Keratinocyte (primary cell): Measurements from ENCODE around the gene GGACT. TPM values are rescaled to one million over a fixed set of nuclear protein-coding genes. Genes with fewer than 3 reads are reported as not detected.

Source experiments
- DNase-seq: peaks from one replicate; pipeline ENCODE4 v3.0.0-alpha.2; 2011; ENCODE audit warnings: low read depth, missing footprints, low spot score
- FAIRE-seq: peaks from 2 replicates; lab custom pipeline; 2011; peaks lifted over from hg19 to GRCh38; lab: Jason Lieb, UNC
- H2AFZ ChIP-seq: 2 replicates; pipeline ENCODE4 v1.6.0; 2012; ENCODE audit warnings: low read length, control low read depth, inconsistent platforms; ENCODE audit not compliant: control insufficient read depth
- H3K27ac ChIP-seq: 2 replicates; pipeline ENCODE4 v1.5.1; 2011; ENCODE audit warnings: low read length; ENCODE audit not compliant: control insufficient read depth, insufficient read depth
- H3K27me3 ChIP-seq: 3 replicates; pipeline ENCODE4 v1.6.0; 2011; ENCODE audit warnings: low read length; ENCODE audit not compliant: control insufficient read depth, insufficient read depth; ENCODE audit errors: extremely low read depth
- H3K36me3 ChIP-seq, 2 experiments: 2 replicates in 1 of 2; 3 replicates in 1 of 2; pipeline ENCODE4 v1.5.1; 2011; ENCODE audit warnings: low read length in 2 of 2, mild to moderate bottlenecking in 1 of 2; ENCODE audit not compliant: control insufficient read depth in 2 of 2, insufficient read depth in 2 of 2; ENCODE audit errors: extremely low read depth in 1 of 2
- H3K4me1 ChIP-seq: 3 replicates; pipeline ENCODE4 v1.5.1; 2011; ENCODE audit warnings: low read length; ENCODE audit not compliant: control insufficient read depth, insufficient read depth; ENCODE audit errors: extremely low read depth
- H3K4me2 ChIP-seq: 3 replicates; pipeline ENCODE4 v1.6.0; 2011; ENCODE audit warnings: low read depth, low read length; ENCODE audit not compliant: control insufficient read depth, insufficient read depth; ENCODE audit errors: extremely low read depth
- H3K4me3 ChIP-seq, 3 experiments: fragments of 200-600 bp in 1 of 3; sonication (generic) in 1 of 3; 2 replicates in 2 of 3; 3 replicates in 1 of 3; pipeline ENCODE4 v1.5.1; 2011 to 2016; ENCODE audit warnings: low read length in 3 of 3, mild to moderate bottlenecking in 3 of 3, control low read depth in 2 of 3, inconsistent platforms in 1 of 3, low read depth in 1 of 3, mixed read lengths in 1 of 3, mixed run types in 1 of 3, moderate library complexity in 1 of 3; ENCODE audit not compliant: control insufficient read depth in 2 of 3, insufficient read depth in 2 of 3; ENCODE audit errors: extremely low read depth in 1 of 3
- H3K79me2 ChIP-seq: 2 replicates; pipeline ENCODE4 v1.6.0; 2012; ENCODE audit warnings: low read length; ENCODE audit not compliant: control insufficient read depth, insufficient read depth
- H3K9ac ChIP-seq: 3 replicates; pipeline ENCODE4 v1.6.0; 2011; ENCODE audit warnings: low read length; ENCODE audit not compliant: control insufficient read depth, insufficient read depth; ENCODE audit errors: extremely low read depth
- H3K9me1 ChIP-seq: 3 replicates; pipeline ENCODE4 v1.6.0; 2011; ENCODE audit warnings: low read length; ENCODE audit not compliant: control insufficient read depth, insufficient read depth; ENCODE audit errors: extremely low read depth
- H3K9me3 ChIP-seq: 2 replicates; pipeline ENCODE4 v1.5.1; 2012; ENCODE audit warnings: low read depth, low read length; ENCODE audit not compliant: control insufficient read depth
- H4K20me1 ChIP-seq: 3 replicates; pipeline ENCODE4 v1.6.0; 2011; ENCODE audit warnings: low read length; ENCODE audit not compliant: control insufficient read depth, insufficient read depth; ENCODE audit errors: extremely low read depth
- CTCF ChIP-seq, 3 experiments: IDR thresholded peaks in 1 of 3; conservative IDR thresholded peaks in 1 of 3; optimal IDR thresholded peaks in 1 of 3; 2 replicates in 2 of 3; 3 replicates in 1 of 3; pipeline versions ENCODE3 to v1.5.1; 2011; ENCODE audit warnings: low read length in 3 of 3, mild to moderate bottlenecking in 3 of 3, moderate library complexity in 2 of 3, control low read depth in 1 of 3, inconsistent platforms in 1 of 3; ENCODE audit not compliant: insufficient read depth in 2 of 3; ENCODE audit errors: extremely low read depth in 1 of 3
- EZH2 ChIP-seq: IDR thresholded peaks from one replicate; pipeline ENCODE4 v1.6.1; 2012; ENCODE audit warnings: inconsistent platforms, mild to moderate bottlenecking, low read length, moderate library complexity
- dilution Hi-C: fragments of 300-500 bp; cut with MboI; formaldehyde crosslinking; loops from one replicate; pipeline ENCODE4 v1.7.0; 2020; ENCODE audit warnings: low sequenced_read_pairs; ENCODE audit not compliant: extremely low pct_ligation_motif_present
- polyA plus RNA-seq, 5 experiments: library from polyadenylated mRNA; depleted of rRNA in 3 of 5; stranded (reverse) in 3 of 5; stranded (forward) in 1 of 5; unstranded in 1 of 5; fragments of >200 nt; gene quantifications; 1 replicate in 1 of 5; 2 replicates in 3 of 5; 3 replicates in 1 of 5; pipeline versions ENCODE4 v1.2.1 to v1.2.3, GENCODE V29; 2011 to 2012; ENCODE audit warnings: missing spikeins in 2 of 5, low read depth in 1 of 5, low replicate concordance in 1 of 5

Gene GGACT
- polyA plus RNA-seq, 1 donor (not counting 4 experiments of a cell fraction or from before 2014, with no cell fraction given): 8.2 TPM

- peaks cover 7% of the 10 kb centered on the region for H3K4me1 ChIP-seq
- dilution Hi-C loops: no loop called here
- TF ChIP-seq EZH2 (no peak), CTCF (optimal IDR thresholded peaks at IDR 0.05 in 1 of 3, IDR thresholded peaks at IDR 0.05 in 1 of 3, conservative IDR thresholded peaks at IDR 0.05 in 1 of 3; ENCODE audit: extremely low read depth in 1 of 3, insufficient read depth in 2 of 3, low read length in 3 of 3) (no peak)
- no peaks in the 10 kb centered on the region for H3K36me3 ChIP-seq
- no peaks in the 10 kb centered on the region for H3K79me2 ChIP-seq
- H3K27ac ChIP-seq: no peak overlapping the region
- no peak overlapping the region for H3K4me3 ChIP-seq
- FAIRE-seq (no peak), DNase-seq (no peak)
- H2AFZ ChIP-seq: no peak overlapping the region
- no peak overlapping the region for H3K9ac ChIP-seq
- H3K4me2 ChIP-seq: no peak overlapping the region
- H4K20me1 ChIP-seq: no peaks in the 10 kb centered on the region
- H3K9me1 ChIP-seq: no peaks in the 10 kb centered on the region
- H3K27me3 ChIP-seq: no peaks in the 10 kb centered on the region
- no peaks in the 10 kb centered on the region for H3K9me3 ChIP-seq
These were observed 35.8 kb downstream of the GGACT start for GRCh38 chr13:100552755-100553154.

GRCh38 chr13:100549316-100549715, 39.3 kb downstream of the GGACT start:
- Histone ChIP-seq H3K9me1 (no peaks in the 10 kb centered on the region), H3K4me3 (no peak overlapping the region), H3K9ac (no peak overlapping the region), H2AFZ (no peak overlapping the region), H3K4me1 (peaks cover 18% of the 10 kb centered on the region), H3K9me3 (no peaks in the 10 kb centered on the region), H4K20me1 (no peaks in the 10 kb centered on the region), H3K27me3 (no peaks in the 10 kb centered on the region), H3K79me2 (no peaks in the 10 kb centered on the region), H3K36me3 (no peaks in the 10 kb centered on the region), H3K4me2 (no peak overlapping the region), H3K27ac (no peak overlapping the region)
- DNase-seq (no peak), FAIRE-seq (no peak)
- dilution Hi-C loops: no loop called here
- TF ChIP-seq EZH2 (no peak), CTCF (optimal IDR thresholded peaks at IDR 0.05 in 1 of 3, IDR thresholded peaks at IDR 0.05 in 1 of 3, conservative IDR thresholded peaks at IDR 0.05 in 1 of 3; ENCODE audit: extremely low read depth in 1 of 3, insufficient read depth in 2 of 3, low read length in 3 of 3) (no peak)
